Body of pancreas (tissue), 4 donors: ENCODE measurements around the gene GNAT1.

Source experiments
- CTCF ChIP-seq, 7 experiments: fragments of 450-650 bp in 4 of 7; fragments of 200-600 bp in 3 of 7; sonication (generic) in 3 of 7; IDR thresholded peaks; one replicate each; pipeline ENCODE4 v1.5.1; 2016 to 2019; ENCODE audit warnings: antibody characterized with exemption in 7 of 7
- POLR2A ChIP-seq, 3 donors: fragments of 450-650 bp; IDR thresholded peaks; one replicate each; pipeline ENCODE4 v1.6.1; 2016; ENCODE audit warnings: antibody characterized with exemption in 3 of 3, mild to moderate bottlenecking in 2 of 3

GRCh38 chr3:50192124-50192523, 714 bp downstream of the GNAT1 start:
- TF ChIP-seq CTCF (IDR thresholded peaks at IDR 0.05): no peak
- TF ChIP-seq POLR2A (IDR thresholded peaks at IDR 0.05): no peak
